ENCODE measurements around the gene PRCP. TPM values are rescaled to one million over a fixed set of nuclear protein-coding genes. Genes with fewer than 3 reads are reported as not detected.

Gene PRCP
- total RNA-seq, 1 donor from 2014 or later: 62.0 TPM

DNA sequence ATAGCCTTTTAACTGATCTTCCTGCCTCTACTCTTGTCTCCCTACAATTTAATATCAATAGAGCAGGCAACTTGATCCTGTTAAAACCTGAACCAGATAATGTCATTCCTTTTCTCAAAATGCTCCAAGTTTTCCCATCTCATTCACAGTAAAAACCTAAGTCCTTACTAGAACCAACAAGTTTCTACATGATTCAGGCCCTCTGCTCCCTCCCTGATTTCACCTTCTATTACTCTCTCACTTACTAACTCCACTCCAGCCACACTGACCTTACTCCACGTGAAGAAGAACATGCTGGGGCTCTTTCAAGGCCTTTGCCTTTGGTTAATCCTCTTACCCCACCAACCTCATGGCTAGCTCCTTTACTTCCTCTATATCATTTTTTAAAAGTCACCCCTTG lies 71.1 kb downstream of the PRCP start:
- H3K4me3 Mint-ChIP-seq (ENCODE audit: unreplicated experiment): no peak overlapping the region
- no peaks in the 10 kb centered on the region for H3K4me1 Mint-ChIP-seq (ENCODE audit: low read depth, unreplicated experiment)
- no peaks in the 10 kb centered on the region for H3K79me2 ChIP-seq (ENCODE audit: insufficient read depth, low read length)
- no peak overlapping the region for H3K9ac ChIP-seq (ENCODE audit: low read length)
- no peak overlapping the region for H3K27ac Mint-ChIP-seq (ENCODE audit: unreplicated experiment)
- H2AFZ ChIP-seq (ENCODE audit: low read depth, low read length): no peak overlapping the region
- H3K9me3 ChIP-seq (ENCODE audit: insufficient read depth, low read depth, low read length): no peaks in the 10 kb centered on the region
- no peak for TF ChIP-seq EZH2 (IDR thresholded peaks at IDR 0.05; ENCODE audit: insufficient read depth, low read length)
- TF ChIP-seq, protein P1, sequence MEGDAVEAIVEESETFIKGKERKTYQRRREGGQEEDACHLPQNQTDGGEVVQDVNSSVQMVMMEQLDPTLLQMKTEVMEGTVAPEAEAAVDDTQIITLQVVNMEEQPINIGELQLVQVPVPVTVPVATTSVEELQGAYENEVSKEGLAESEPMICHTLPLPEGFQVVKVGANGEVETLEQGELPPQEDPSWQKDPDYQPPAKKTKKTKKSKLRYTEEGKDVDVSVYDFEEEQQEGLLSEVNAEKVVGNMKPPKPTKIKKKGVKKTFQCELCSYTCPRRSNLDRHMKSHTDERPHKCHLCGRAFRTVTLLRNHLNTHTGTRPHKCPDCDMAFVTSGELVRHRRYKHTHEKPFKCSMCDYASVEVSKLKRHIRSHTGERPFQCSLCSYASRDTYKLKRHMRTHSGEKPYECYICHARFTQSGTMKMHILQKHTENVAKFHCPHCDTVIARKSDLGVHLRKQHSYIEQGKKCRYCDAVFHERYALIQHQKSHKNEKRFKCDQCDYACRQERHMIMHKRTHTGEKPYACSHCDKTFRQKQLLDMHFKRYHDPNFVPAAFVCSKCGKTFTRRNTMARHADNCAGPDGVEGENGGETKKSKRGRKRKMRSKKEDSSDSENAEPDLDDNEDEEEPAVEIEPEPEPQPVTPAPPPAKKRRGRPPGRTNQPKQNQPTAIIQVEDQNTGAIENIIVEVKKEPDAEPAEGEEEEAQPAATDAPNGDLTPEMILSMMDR (IDR thresholded peaks at IDR 0.05; ENCODE audit: insufficient read depth, low read depth, low read length): no peak
- FAIRE-seq (no peak), DNase-seq (ENCODE audit: low read depth) (no peak)
- H3K4me1 ChIP-seq (ENCODE audit: insufficient read depth, low read length): no peaks in the 10 kb centered on the region
- H3K27me3 Mint-ChIP-seq (ENCODE audit: low read depth, unreplicated experiment): no peaks in the 10 kb centered on the region
- H3K27ac ChIP-seq (ENCODE audit: low read depth, low read length): no peak overlapping the region
- H3K27me3 ChIP-seq (ENCODE audit: insufficient read depth, low read length): no peaks in the 10 kb centered on the region
- no peaks in the 10 kb centered on the region for H3K9me3 Mint-ChIP-seq (ENCODE audit: unreplicated experiment)
- no peak overlapping the region for H3K4me2 ChIP-seq (ENCODE audit: low read length)
- H4K20me1 ChIP-seq (ENCODE audit: insufficient read depth, low read length): no peaks in the 10 kb centered on the region
- H3K36me3 ChIP-seq (ENCODE audit: insufficient read depth, low read length): no peaks in the 10 kb centered on the region
- no peak overlapping the region for H3K4me3 ChIP-seq (ENCODE audit: insufficient read depth, low read depth, low read length)
- H3K36me3 Mint-ChIP-seq (ENCODE audit: low read depth, unreplicated experiment): peaks cover 10% of the 10 kb centered on the region

DNA sequence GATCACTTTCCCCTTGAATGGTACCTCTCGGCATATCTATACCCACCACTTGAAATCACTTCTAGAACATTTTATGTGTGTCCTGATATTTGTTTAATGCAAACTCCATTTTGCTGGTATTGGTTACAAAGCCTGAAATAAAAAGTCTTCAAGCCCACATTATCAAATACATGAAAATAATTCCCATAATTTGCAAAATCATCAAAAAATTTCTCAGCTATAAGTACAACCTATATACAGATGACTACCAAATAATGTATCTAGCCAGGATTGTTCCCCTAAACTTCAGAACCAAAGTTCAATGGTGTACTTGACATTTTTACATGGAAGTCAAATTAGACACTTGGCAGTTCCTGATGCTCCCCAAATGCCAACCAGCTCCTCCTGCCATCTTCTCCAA lies 71.8 kb downstream of the PRCP start:
- Histone ChIP-seq H3K9ac (ENCODE audit: low read length) (no peak overlapping the region), H3K27me3 (ENCODE audit: insufficient read depth, low read length) (no peaks in the 10 kb centered on the region), H3K4me1 (ENCODE audit: insufficient read depth, low read length) (no peaks in the 10 kb centered on the region), H3K27ac (ENCODE audit: low read depth, low read length) (no peak overlapping the region), H3K4me2 (ENCODE audit: low read length) (no peak overlapping the region), H3K4me3 (ENCODE audit: insufficient read depth, low read depth, low read length) (no peak overlapping the region), H3K9me3 (ENCODE audit: insufficient read depth, low read depth, low read length) (no peaks in the 10 kb centered on the region), H4K20me1 (ENCODE audit: insufficient read depth, low read length) (no peaks in the 10 kb centered on the region), H3K79me2 (ENCODE audit: insufficient read depth, low read length) (no peaks in the 10 kb centered on the region), H3K36me3 (ENCODE audit: insufficient read depth, low read length) (no peaks in the 10 kb centered on the region), H2AFZ (ENCODE audit: low read depth, low read length) (no peak overlapping the region)
- TF ChIP-seq EZH2 (IDR thresholded peaks at IDR 0.05; ENCODE audit: insufficient read depth, low read length): no peak
- TF ChIP-seq, protein P1 (IDR thresholded peaks at IDR 0.05; ENCODE audit: insufficient read depth, low read depth, low read length): no peak
- Mint-ChIP-seq H3K4me3 (ENCODE audit: unreplicated experiment) (no peak overlapping the region), H3K27ac (ENCODE audit: unreplicated experiment) (no peak overlapping the region), H3K36me3 (ENCODE audit: low read depth, unreplicated experiment) (peaks cover 10% of the 10 kb centered on the region), H3K9me3 (ENCODE audit: unreplicated experiment) (no peaks in the 10 kb centered on the region), H3K4me1 (ENCODE audit: low read depth, unreplicated experiment) (no peaks in the 10 kb centered on the region), H3K27me3 (ENCODE audit: low read depth, unreplicated experiment) (no peaks in the 10 kb centered on the region)
- DNase-seq (ENCODE audit: low read depth) (no peak), FAIRE-seq (no peak)

DNA sequence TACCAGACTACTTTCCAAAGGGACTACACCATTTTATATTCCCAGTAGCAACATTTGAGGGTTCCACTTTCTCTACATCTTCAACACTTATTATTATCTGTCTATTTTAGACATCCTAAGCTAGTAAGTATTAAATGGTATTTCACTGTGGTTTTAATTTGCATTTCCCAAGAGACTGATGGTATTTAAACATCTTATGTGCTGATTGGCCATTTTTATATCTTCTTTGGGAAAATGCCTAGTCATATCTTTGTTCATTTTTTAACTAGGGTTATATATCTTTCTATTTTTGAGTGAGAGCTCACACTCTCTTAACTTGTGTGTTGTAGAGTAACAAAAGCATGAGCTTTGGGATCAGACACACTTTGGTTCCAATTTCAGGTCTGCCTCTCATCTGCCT lies 73.7 kb downstream of the PRCP start:
- no peak for TF ChIP-seq EZH2 (IDR thresholded peaks at IDR 0.05; ENCODE audit: insufficient read depth, low read length)
- TF ChIP-seq, protein P1 (IDR thresholded peaks at IDR 0.05; ENCODE audit: insufficient read depth, low read depth, low read length): no peak
- Histone ChIP-seq H2AFZ (ENCODE audit: low read depth, low read length) (no peak overlapping the region), H3K27ac (ENCODE audit: low read depth, low read length) (no peak overlapping the region), H3K4me2 (ENCODE audit: low read length) (no peak overlapping the region), H4K20me1 (ENCODE audit: insufficient read depth, low read length) (no peaks in the 10 kb centered on the region), H3K36me3 (ENCODE audit: insufficient read depth, low read length) (no peaks in the 10 kb centered on the region), H3K4me1 (ENCODE audit: insufficient read depth, low read length) (no peaks in the 10 kb centered on the region), H3K4me3 (ENCODE audit: insufficient read depth, low read depth, low read length) (no peak overlapping the region), H3K27me3 (ENCODE audit: insufficient read depth, low read length) (no peaks in the 10 kb centered on the region), H3K9ac (ENCODE audit: low read length) (no peak overlapping the region), H3K79me2 (ENCODE audit: insufficient read depth, low read length) (no peaks in the 10 kb centered on the region), H3K9me3 (ENCODE audit: insufficient read depth, low read depth, low read length) (no peaks in the 10 kb centered on the region)
- Mint-ChIP-seq H3K4me3 (ENCODE audit: unreplicated experiment) (no peak overlapping the region), H3K4me1 (ENCODE audit: low read depth, unreplicated experiment) (no peaks in the 10 kb centered on the region), H3K36me3 (ENCODE audit: low read depth, unreplicated experiment) (peaks cover 6% of the 10 kb centered on the region), H3K27me3 (ENCODE audit: low read depth, unreplicated experiment) (no peaks in the 10 kb centered on the region), H3K27ac (ENCODE audit: unreplicated experiment) (no peak overlapping the region), H3K9me3 (ENCODE audit: unreplicated experiment) (no peaks in the 10 kb centered on the region)
- no peak for DNase-seq (ENCODE audit: low read depth)
- FAIRE-seq: no peak

Data from astrocyte (in vitro differentiated cells and primary cell).